ENCODE data around the gene ZC3H4. TPM values are rescaled to one million over a fixed set of nuclear protein-coding genes. Genes with fewer than 3 reads are reported as not detected.

Gene ZC3H4
- total and polyA plus RNA-seq, 2 of the 8 experiments (the other 6 are each of a cell fraction or from before 2014, with no cell fraction given): 6.6 to 92.0 TPM

GRCh38 chr19:47106821-47107201, 6.8 kb downstream of the ZC3H4 start:
- Histone ChIP-seq H4K8ac (ENCODE audit: extremely low read depth, insufficient read depth, low read length) (no peak overlapping the region), H3K27me3 (replicated peaks in 1 of 4; ENCODE audit: control insufficient read depth in 3 of 4, extremely low read depth in 1 of 4, insufficient read depth in 3 of 4, low read length in 3 of 4) (no peaks in the 10 kb centered on the region), H3K9ac (replicated peaks in 1 of 4; ENCODE audit: extremely low read depth in 1 of 4, low read depth in 3 of 4, low read length in 3 of 4) (no peak overlapping the region), H4K5ac (ENCODE audit: insufficient read length, low read depth, low read length) (no peak overlapping the region), H3K4me1 (replicated peaks in 1 of 4; ENCODE audit: control insufficient read depth in 3 of 4, insufficient read depth in 4 of 4, low read length in 3 of 4) (peaks cover 3 to 20% (median 14%) of the 10 kb centered on the region in 4 experiments; a peak in 6 of 7 replicates), H3K4me3 (ENCODE audit: extremely low read depth in 1 of 4, insufficient read depth in 2 of 4, low read depth in 3 of 4, low read length in 4 of 4) (no peak overlapping the region), H4K91ac (replicated peaks; ENCODE audit: insufficient read length, low read length) (no peak overlapping the region), H2BK120ac (replicated peaks; ENCODE audit: low read depth, low read length) (no peak overlapping the region), H3K18ac (ENCODE audit: extremely low read depth, low read length) (no peak overlapping the region), H3K79me2 (ENCODE audit: control insufficient read depth in 1 of 2, insufficient read depth in 2 of 2, low read length in 2 of 2) (peaks cover 14 to 92% of the 10 kb centered on the region in 2 experiments), H3K9me3 (ENCODE audit: insufficient read depth in 2 of 2, low read depth in 1 of 2, low read length in 1 of 2) (no peaks in the 10 kb centered on the region), H3K23me2 (ENCODE audit: low read depth, low read length) (peaks cover 12% of the 10 kb centered on the region), H2BK5ac (ENCODE audit: low read depth, low read length) (no peak overlapping the region), H3K4ac (replicated peaks; ENCODE audit: insufficient read length, low read depth, low read length) (no peak overlapping the region), H4K20me1 (replicated peaks in 1 of 2; ENCODE audit: control insufficient read depth in 1 of 2, insufficient read depth in 2 of 2, low read length in 2 of 2) (peaks cover 2 to 3% of the 10 kb centered on the region in 2 experiments), H2AFZ (ENCODE audit: low read length) (no peak overlapping the region), H3K4me2 (ENCODE audit: insufficient read depth in 1 of 2, low read depth in 2 of 2, low read length in 2 of 2) (no peak overlapping the region), H2BK20ac (ENCODE audit: low read length) (no peak overlapping the region), H3K36me3 (ENCODE audit: control insufficient read depth in 2 of 4, insufficient read depth in 4 of 4, low read length in 3 of 4) (peaks cover 0 to 36% (median 2%) of the 10 kb centered on the region in 4 experiments; a peak in 4 of 8 replicates), H3K14ac (ENCODE audit: insufficient read length) (no peak overlapping the region), H3K23ac (ENCODE audit: insufficient read length) (no peak overlapping the region), H2BK12ac (ENCODE audit: low read depth, low read length) (no peak overlapping the region), H2BK15ac (ENCODE audit: low read length) (no peak overlapping the region), H3K27ac (ENCODE audit: low read depth, low read length) (no peak overlapping the region), H3K56ac (replicated peaks; ENCODE audit: insufficient read length, low read depth, low read length) (no peak overlapping the region), H2AK5ac (ENCODE audit: low read depth, low read length) (no peak overlapping the region), H3K79me1 (ENCODE audit: low read depth, low read length) (peaks cover 23% of the 10 kb centered on the region)
- 91% methylated on average over 2 of the region's 2 CpGs; no CpG with 5 or more reads in 1 of the 2 experiments for WGBS, 2 experiments (ENCODE audit: extremely low coverage in 1 of 2, insufficient coverage in 1 of 2, insufficient read length in 1 of 2, insufficient replicate concordance in 2 of 2, low coverage in 1 of 2, low lambda C conversion rate in 2 of 2, missing lambda C conversion rate in 1 of 2)
- DNase-seq (ENCODE audit: low read depth in 1 of 2, low spot score in 2 of 2): no peak
- ChIA-PET CTCF (ENCODE audit: partially characterized antibody) (interaction anchor here (0.6 to 2.0 kb wide), 6 partner anchors 9 to 94 kb away, joined by 3 to 9 read pairs (median 4); partner anchors contain the start of gene SAE1), POLR2A (ENCODE audit: partially characterized antibody) (interaction anchor here (1.1 to 12.2 kb wide), 7 partner anchors 9 to 71 kb away, joined by 3 to 209 read pairs (median 6); no protein-coding TSS in a partner anchor)
- FAIRE-seq: no peak
- TF ChIP-seq NANOG (IDR thresholded peaks at IDR 0.05; ENCODE audit: insufficient read depth, low read depth, low read length, poor library complexity, severe bottlenecking) (no peak), BACH1 (IDR thresholded peaks at IDR 0.05; ENCODE audit: low read length) (no peak), TCF12 (IDR thresholded peaks at IDR 0.05; ENCODE audit: low read depth, low read length) (no peak), CEBPB (IDR thresholded peaks at IDR 0.05; ENCODE audit: low read depth, low read length) (no peak), ASH2L (IDR thresholded peaks at IDR 0.05; ENCODE audit: low read length) (no peak), SAP30 (IDR thresholded peaks at IDR 0.05; ENCODE audit: insufficient read depth, insufficient replicate concordance, low read length) (no peak), SRF (IDR thresholded peaks at IDR 0.05; ENCODE audit: low read depth, low read length) (no peak), USF2 (IDR thresholded peaks at IDR 0.05; ENCODE audit: low read length) (no peak), CBX5 (IDR thresholded peaks at IDR 0.05; ENCODE audit: low read depth, low read length) (no peak), RAD21 (IDR thresholded peaks at IDR 0.05 in 1 of 2, conservative IDR thresholded peaks at IDR 0.05 in 1 of 2; ENCODE audit: low read depth in 2 of 2, low read length in 2 of 2) (no peak), SP4 (IDR thresholded peaks at IDR 0.05; ENCODE audit: low read length) (no peak)
- TF ChIP-seq, protein P1, sequence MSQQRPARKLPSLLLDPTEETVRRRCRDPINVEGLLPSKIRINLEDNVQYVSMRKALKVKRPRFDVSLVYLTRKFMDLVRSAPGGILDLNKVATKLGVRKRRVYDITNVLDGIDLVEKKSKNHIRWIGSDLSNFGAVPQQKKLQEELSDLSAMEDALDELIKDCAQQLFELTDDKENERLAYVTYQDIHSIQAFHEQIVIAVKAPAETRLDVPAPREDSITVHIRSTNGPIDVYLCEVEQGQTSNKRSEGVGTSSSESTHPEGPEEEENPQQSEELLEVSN (IDR thresholded peaks at IDR 0.05): no peak
